Gastroesophageal sphincter (tissue), 3 donors: ENCODE data around the gene EME2.

ENCODE experiments used
- EP300 ChIP-seq: sonication (generic); formaldehyde crosslinking; IDR thresholded peaks from one replicate; pipeline ENCODE4 v1.6.1; 2017; ENCODE audit warnings: antibody characterized with exemption, mild to moderate bottlenecking
- POLR2A ChIP-seq, 2 donors: fragments of 450-650 bp; IDR thresholded peaks; one replicate each; pipeline ENCODE4 v1.6.1; 2017; ENCODE audit warnings: antibody characterized with exemption in 2 of 2, mild to moderate bottlenecking in 2 of 2, moderate library complexity in 1 of 2
- POLR2AphosphoS5 ChIP-seq: sonication (generic); formaldehyde crosslinking; IDR thresholded peaks from one replicate; pipeline ENCODE4 v1.6.1; 2017; ENCODE audit warnings: antibody characterized with exemption
- TF ChIP-seq, protein P1 (sequence below), 4 experiments: fragments of 200-600 bp in 2 of 4; fragments of 450-650 bp in 2 of 4; sonication (generic) in 1 of 4; IDR thresholded peaks; one replicate each; pipeline ENCODE4 v1.5.1; 2017 to 2019; ENCODE audit warnings: antibody characterized with exemption in 4 of 4, mild to moderate bottlenecking in 2 of 4, moderate library complexity in 2 of 4

DNA sequence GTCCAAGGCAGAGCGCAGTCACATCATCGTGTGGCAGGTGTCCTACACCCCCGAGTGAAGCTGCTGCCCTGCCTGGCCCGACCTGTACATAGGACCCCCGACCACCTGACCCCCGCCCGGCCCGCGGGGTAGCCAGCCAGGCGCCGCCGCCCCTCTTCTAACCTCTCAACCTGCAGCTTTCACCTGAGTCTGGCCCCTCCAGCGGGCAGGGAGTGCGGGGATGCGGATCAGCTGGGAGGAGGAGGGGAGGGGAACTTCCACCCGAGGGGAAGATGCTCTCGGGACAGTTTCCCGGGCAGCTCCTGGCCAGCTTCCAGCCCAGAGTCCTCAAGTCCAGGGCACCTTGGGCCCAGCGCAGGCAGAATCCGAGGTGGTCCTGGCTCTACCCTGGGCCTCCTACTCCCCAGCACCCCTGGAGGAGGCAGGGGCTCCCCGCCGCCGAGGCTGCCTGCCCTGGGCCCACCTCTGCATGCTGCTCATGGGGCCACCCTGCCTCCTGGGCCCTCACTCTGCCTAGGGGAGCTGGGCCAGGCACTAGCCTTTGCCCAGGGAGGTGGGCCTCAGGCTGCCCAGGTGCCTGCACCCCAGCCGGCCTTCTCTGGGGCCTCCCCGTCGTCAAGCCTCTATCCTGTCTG lies 3.7 kb upstream of the EME2 start:
- no peak for TF ChIP-seq POLR2A (IDR thresholded peaks at IDR 0.05)
- TF ChIP-seq, protein P1, sequence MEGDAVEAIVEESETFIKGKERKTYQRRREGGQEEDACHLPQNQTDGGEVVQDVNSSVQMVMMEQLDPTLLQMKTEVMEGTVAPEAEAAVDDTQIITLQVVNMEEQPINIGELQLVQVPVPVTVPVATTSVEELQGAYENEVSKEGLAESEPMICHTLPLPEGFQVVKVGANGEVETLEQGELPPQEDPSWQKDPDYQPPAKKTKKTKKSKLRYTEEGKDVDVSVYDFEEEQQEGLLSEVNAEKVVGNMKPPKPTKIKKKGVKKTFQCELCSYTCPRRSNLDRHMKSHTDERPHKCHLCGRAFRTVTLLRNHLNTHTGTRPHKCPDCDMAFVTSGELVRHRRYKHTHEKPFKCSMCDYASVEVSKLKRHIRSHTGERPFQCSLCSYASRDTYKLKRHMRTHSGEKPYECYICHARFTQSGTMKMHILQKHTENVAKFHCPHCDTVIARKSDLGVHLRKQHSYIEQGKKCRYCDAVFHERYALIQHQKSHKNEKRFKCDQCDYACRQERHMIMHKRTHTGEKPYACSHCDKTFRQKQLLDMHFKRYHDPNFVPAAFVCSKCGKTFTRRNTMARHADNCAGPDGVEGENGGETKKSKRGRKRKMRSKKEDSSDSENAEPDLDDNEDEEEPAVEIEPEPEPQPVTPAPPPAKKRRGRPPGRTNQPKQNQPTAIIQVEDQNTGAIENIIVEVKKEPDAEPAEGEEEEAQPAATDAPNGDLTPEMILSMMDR (IDR thresholded peaks at IDR 0.05): no peak
- TF ChIP-seq POLR2AphosphoS5: no peak
- no peak for TF ChIP-seq EP300
